ENCODE results near the gene BEGAIN. TPM values are rescaled to one million over a fixed set of nuclear protein-coding genes. Genes with fewer than 3 reads are reported as not detected.

The BEGAIN gene
- total RNA-seq, 1 experiment from 2014 or later = 0.54 TPM

DNA sequence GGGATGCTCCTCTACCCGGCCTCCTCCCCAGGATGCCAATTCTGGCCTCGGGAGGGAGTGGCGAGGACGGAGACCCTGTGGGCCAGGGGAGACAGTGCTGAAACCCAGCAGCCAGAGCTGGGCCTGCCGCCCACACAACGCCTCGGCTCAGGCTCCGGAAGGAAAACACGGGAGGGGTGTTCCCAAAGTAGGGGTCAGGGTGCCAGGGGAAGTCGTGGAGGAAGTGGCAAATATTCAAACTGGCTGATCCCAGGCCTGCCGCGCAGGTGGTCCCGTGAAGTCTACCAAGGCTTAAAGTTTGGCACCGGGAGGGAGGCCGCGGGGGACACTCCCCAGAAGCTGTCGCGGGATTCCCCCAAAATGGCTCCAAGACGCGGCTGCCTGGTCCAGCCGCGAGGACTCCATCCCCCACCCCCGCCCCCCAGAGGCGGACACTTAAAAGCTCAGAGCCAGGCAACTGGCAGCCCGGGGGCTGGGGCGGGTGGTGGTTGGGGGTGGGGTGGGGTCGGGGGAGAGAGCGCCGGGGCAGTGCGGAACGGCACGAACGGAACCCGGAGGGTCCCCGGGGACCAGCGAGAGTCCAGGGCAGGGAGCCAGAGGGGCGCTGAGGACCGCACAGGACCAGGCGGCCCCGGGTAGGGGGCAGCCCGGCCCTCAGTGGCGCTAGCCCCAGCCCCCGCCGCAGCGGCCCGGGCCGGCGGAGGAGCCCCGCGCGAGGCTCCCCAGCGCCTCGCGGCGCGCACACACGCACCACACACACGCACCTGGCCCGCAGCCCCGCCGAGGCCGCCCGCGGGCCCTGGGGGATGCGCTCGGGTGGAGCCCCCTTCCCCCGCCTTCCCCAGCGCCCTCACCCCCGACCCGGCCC, 20.0 kb downstream of the BEGAIN start:
- H3K4me3 ChIP-seq (ENCODE audit: low read depth, low read length) = no peak overlapping the region
- no peak for DNase-seq
- peaks cover 3% of the 10 kb centered on the region for H3K27me3 ChIP-seq (replicated peaks; ENCODE audit: control insufficient read depth, insufficient read depth, low read length)
- no peaks in the 10 kb centered on the region for H3K36me3 ChIP-seq (ENCODE audit: control insufficient read depth, insufficient read depth, low read length)
- H3K27ac Mint-ChIP-seq (ENCODE audit: unreplicated experiment) = no peak overlapping the region
- no peaks in the 10 kb centered on the region for H3K36me3 Mint-ChIP-seq (ENCODE audit: insufficient read depth, unreplicated experiment)
- CTCF ChIA-PET = no interaction called here
- H3K27me3 Mint-ChIP-seq (ENCODE audit: insufficient read depth, unreplicated experiment) = peaks cover 28% of the 10 kb centered on the region
- H3K9me3 ChIP-seq = no peaks in the 10 kb centered on the region
- intact Hi-C loops (cut with micrococcal nuclease; ENCODE audit: unreplicated experiment) = no loop called here
- BruUV-seq (replicated peaks) = no TSS peak
- no peaks in the 10 kb centered on the region for H3K9me3 Mint-ChIP-seq (ENCODE audit: unreplicated experiment)
- TF ChIP-seq, protein P1, sequence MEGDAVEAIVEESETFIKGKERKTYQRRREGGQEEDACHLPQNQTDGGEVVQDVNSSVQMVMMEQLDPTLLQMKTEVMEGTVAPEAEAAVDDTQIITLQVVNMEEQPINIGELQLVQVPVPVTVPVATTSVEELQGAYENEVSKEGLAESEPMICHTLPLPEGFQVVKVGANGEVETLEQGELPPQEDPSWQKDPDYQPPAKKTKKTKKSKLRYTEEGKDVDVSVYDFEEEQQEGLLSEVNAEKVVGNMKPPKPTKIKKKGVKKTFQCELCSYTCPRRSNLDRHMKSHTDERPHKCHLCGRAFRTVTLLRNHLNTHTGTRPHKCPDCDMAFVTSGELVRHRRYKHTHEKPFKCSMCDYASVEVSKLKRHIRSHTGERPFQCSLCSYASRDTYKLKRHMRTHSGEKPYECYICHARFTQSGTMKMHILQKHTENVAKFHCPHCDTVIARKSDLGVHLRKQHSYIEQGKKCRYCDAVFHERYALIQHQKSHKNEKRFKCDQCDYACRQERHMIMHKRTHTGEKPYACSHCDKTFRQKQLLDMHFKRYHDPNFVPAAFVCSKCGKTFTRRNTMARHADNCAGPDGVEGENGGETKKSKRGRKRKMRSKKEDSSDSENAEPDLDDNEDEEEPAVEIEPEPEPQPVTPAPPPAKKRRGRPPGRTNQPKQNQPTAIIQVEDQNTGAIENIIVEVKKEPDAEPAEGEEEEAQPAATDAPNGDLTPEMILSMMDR (IDR thresholded peaks at IDR 0.05; ENCODE audit: insufficient read depth in 1 of 2, low read depth in 1 of 2, low read length in 1 of 2, severe bottlenecking in 1 of 2, unreplicated experiment in 1 of 2) = no peak
- H3K4me1 Mint-ChIP-seq (ENCODE audit: low read depth, unreplicated experiment) = no peaks in the 10 kb centered on the region
- H3K4me1 ChIP-seq = no peaks in the 10 kb centered on the region
- H3K4me3 Mint-ChIP-seq (ENCODE audit: unreplicated experiment) = no peak overlapping the region
- POLR2A ChIA-PET = no interaction called here

DNA sequence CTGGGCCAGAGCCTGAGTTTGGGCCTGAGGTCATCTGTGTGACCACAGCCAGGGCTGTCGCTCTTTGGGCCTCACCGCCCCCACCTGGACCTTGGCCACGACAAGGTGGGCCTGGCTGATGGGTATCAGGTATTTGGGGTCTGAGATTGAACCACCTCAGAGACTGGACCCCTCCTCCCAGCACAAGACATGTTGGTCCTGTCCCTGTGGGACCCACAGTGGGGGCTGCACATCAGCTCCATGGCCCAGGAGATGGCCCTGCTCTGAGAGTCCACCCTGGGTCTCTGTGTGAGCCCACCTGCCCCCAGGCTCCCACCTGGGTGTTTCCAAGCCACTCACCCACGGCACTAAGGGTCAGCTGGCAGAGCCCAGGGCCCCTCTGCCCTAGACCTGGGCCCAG, 20.6 kb downstream of the BEGAIN start:
- BruUV-seq (replicated peaks) = no TSS peak
- Mint-ChIP-seq H3K27me3 (ENCODE audit: insufficient read depth, unreplicated experiment) (peaks cover 28% of the 10 kb centered on the region), H3K4me1 (ENCODE audit: low read depth, unreplicated experiment) (no peaks in the 10 kb centered on the region), H3K27ac (ENCODE audit: unreplicated experiment) (no peak overlapping the region), H3K36me3 (ENCODE audit: insufficient read depth, unreplicated experiment) (no peaks in the 10 kb centered on the region), H3K9me3 (ENCODE audit: unreplicated experiment) (no peaks in the 10 kb centered on the region), H3K4me3 (ENCODE audit: unreplicated experiment) (no peak overlapping the region)
- H3K9me3 ChIP-seq = no peaks in the 10 kb centered on the region
- no peaks in the 10 kb centered on the region for H3K4me1 ChIP-seq
- ChIA-PET CTCF (no interaction called here), POLR2A (no interaction called here)
- no peaks in the 10 kb centered on the region for H3K36me3 ChIP-seq (ENCODE audit: control insufficient read depth, insufficient read depth, low read length)
- H3K4me3 ChIP-seq (ENCODE audit: low read depth, low read length) = no peak overlapping the region
- DNase-seq = no peak
- TF ChIP-seq, protein P1 (IDR thresholded peaks at IDR 0.05; ENCODE audit: insufficient read depth in 1 of 2, low read depth in 1 of 2, low read length in 1 of 2, severe bottlenecking in 1 of 2, unreplicated experiment in 1 of 2) = no peak
- H3K27me3 ChIP-seq (replicated peaks; ENCODE audit: control insufficient read depth, insufficient read depth, low read length) = peaks cover 3% of the 10 kb centered on the region
- intact Hi-C loops (cut with micrococcal nuclease; ENCODE audit: unreplicated experiment) = no loop called here

DNA sequence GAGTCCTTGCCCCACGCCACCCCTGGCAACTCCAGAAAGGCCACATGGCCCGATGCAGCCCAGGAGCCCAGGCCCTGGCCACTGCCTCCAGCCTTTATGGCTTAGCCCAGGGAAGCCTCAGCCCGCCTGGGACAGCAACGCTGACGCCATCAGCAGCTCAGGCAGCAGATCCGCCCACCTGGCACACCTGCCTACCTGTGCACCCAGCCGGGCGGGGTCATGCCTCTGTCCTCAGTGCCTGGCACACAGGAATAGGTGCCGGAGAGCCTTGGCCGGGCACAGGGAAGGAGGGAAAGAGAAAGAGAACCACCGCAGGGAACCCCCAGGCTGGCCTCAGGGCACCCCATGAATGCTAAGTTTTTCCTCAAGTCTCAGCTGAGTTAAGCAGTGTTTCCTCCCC, 21.1 kb downstream of the BEGAIN start:
- H3K4me3 Mint-ChIP-seq (ENCODE audit: unreplicated experiment) = no peak overlapping the region
- Histone ChIP-seq H3K36me3 (ENCODE audit: control insufficient read depth, insufficient read depth, low read length) (no peaks in the 10 kb centered on the region), H3K9me3 (no peaks in the 10 kb centered on the region), H3K4me3 (ENCODE audit: low read depth, low read length) (no peak overlapping the region), H3K27me3 (replicated peaks; ENCODE audit: control insufficient read depth, insufficient read depth, low read length) (peaks cover 3% of the 10 kb centered on the region), H3K4me1 (no peaks in the 10 kb centered on the region)
- no peak overlapping the region for H3K27ac Mint-ChIP-seq (ENCODE audit: unreplicated experiment)
- H3K4me1 Mint-ChIP-seq (ENCODE audit: low read depth, unreplicated experiment) = no peaks in the 10 kb centered on the region
- POLR2A ChIA-PET = no interaction called here
- H3K9me3 Mint-ChIP-seq (ENCODE audit: unreplicated experiment) = no peaks in the 10 kb centered on the region
- no TSS peak for BruUV-seq (replicated peaks)
- TF ChIP-seq, protein P1 (IDR thresholded peaks at IDR 0.05; ENCODE audit: insufficient read depth in 1 of 2, low read depth in 1 of 2, low read length in 1 of 2, severe bottlenecking in 1 of 2, unreplicated experiment in 1 of 2) = no peak
- CTCF ChIA-PET = no interaction called here
- no peaks in the 10 kb centered on the region for H3K36me3 Mint-ChIP-seq (ENCODE audit: insufficient read depth, unreplicated experiment)
- peaks cover 26% of the 10 kb centered on the region for H3K27me3 Mint-ChIP-seq (ENCODE audit: insufficient read depth, unreplicated experiment)
- intact Hi-C loops (cut with micrococcal nuclease; ENCODE audit: unreplicated experiment) = no loop called here
- no peak for DNase-seq
